HG03439 (cell line): ENCODE results near the gene MMEL1.
A peak's percentile ranks its signal among the peaks of the same experiment; 100 is the strongest.
"Not testable (repeated sequence)": the region's sequence is repeated elsewhere in the genome, so short reads cannot be mapped to it uniquely, and the experiment has no call there.

Experiments used
- ATAC-seq: cut with Tn5 transposase; IDR thresholded peaks from one replicate; pipeline ENCODE4 v1.9.1; 2021; ENCODE audit warnings: mild to moderate bottlenecking, moderate library complexity; ENCODE audit not compliant: unreplicated experiment

MMEL1 gene

DNA sequence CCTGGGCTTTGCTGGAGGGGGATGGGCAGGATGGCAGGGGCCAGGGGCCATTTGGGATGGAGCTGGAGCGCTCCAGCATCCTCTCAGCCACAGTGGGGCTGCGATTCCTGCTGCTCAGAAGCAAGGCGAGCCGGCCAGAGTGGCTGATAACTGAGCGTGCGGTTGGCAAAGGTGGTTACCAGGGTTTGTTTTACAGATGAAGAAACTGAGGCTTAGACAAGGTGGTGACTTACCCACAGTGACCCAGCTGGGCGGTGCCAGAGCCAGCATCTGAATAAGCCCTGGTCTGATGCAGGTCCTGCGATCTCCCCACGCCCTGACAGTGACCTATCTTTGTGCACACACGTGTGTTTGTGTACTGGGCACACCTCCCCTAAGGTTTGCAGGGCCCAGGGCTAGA is 52.1 kb downstream of the MMEL1 start:
- no peak for ATAC-seq

DNA sequence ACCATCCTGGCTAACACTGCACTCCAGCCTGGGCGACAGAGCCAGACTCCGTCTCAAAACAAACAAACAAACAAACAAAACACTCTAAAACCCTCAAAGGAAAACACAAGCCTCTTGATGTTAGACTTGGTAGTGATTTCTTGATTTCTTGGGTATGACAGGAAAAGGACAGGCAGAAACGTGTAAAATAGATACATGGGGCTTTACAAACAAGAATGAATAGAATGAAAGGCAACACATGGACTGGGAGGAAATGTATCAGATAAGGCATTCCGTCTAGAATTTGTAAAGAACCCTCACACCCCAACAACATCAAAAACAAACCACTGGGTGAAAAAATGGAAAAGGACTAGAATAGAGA is 54.1 kb downstream of the MMEL1 start:
- ATAC-seq = no peak

DNA sequence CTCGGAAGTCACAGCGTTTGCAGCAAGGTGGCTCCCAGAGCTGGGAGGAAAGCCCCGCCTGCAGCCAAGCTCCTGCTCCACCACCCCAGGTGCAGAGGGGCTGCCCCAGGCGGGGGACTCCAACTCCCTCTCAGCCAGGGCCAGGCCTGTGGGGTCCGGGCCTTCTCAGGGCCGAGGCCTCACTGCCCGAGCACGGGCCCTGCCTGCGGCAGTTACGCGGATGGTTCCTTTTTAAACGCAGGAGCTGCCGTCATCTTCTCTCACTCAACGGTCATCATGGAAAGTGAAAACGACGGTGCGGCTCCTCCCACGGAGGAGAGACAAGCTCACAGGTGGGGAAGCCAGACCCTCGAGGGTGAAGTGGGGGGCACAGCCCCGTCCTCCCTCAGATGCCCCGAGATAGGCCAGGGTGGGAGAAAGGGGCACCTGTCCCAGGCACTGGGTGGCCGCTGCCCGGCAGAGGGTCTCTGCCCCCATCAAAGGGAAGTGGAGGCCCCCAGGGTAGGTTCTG is 55.2 kb downstream of the MMEL1 start:
- peak; percentile 45 for ATAC-seq

DNA sequence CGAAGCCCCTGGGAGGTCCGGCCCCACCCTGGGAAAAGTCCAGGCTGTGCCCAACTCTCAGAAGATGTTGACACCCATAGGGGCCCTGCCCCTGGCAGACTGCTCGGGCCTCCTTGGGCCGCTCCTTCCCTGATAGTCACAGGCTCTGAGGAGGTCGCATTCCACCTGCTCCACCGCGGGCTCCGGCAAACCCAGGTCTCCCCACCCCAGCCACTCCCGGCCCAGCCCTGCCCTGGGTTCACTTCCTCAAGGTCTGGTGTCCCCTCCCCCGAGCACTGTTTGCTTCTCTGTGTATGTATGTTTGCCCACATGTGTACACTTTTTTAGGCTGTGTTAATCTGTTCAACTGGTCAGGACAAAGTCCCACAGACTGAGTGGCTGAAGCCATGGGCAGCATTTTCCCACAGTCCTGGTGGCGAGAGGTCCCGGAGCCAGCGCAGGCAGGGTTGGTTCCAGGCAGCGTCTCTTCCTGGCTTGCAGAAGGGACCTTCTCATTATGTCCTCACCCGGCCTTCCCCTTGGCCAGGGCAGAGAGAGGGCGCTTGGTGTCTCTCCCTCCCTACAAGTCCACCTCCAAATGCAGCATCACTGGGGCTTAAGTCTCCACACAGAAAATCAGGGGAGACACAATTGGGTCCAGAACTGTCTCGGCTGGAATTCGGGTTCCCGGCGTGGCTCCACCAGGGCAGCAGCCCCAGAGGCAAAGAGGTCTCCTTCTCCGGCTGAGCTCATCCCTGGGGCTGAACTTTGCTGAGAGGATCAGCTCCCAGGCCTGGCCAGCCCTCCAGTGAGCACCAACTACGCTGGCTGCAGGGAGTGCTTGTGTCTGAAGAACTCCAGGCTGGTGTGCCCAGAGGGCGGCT is 56.8 kb downstream of the MMEL1 start:
- ATAC-seq = no peak

DNA sequence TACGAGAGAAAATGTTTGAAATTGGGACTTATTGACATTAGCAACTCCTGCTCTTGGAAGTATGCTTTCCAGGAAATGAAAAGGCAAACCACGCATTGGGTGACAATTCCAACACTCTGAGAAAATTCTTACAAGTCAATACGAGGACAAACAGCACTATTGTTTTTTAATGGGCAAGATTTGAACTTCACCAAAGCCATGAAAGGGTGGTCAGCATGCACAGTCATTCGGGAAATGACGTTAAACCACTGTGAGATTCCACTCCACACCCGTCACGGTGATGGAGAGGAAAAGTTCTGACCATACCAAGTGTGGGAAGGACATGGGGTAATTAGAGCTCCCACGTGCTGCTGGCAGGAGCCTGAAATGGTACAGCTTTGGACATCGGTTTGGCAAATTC is 58.5 kb downstream of the MMEL1 start:
- no peak for ATAC-seq

DNA sequence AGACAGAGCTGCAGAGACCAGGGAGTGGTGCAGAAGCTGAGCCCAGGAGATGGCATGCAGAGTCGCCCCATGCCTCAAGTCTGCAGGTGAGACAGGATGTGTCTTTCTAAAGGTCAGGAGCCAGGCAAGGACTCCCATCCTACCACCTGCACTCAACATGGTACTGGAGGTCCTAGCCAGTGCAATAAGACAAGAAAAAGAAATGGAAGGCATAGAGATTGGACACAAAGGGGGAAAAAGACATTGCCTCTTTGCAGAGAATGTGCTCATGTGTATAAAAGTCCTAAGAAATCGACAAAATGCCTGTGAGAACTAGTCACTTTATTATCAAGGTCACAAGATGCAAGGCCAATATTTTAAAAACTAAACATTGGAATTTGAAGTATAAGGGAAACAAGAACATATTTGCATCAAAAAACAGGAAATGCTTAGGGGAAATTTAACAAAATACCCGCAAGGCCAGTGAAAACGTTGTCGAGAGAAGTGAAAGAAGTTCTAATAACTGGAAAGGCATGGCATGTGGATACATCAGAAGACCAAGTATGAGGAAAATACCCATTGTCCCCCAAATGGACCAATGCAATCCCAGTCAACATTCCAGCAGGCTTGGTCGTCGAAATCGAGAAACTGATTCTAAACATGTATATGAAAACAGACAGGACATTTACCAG is 59.4 kb downstream of the MMEL1 start:
- no peak for ATAC-seq

DNA sequence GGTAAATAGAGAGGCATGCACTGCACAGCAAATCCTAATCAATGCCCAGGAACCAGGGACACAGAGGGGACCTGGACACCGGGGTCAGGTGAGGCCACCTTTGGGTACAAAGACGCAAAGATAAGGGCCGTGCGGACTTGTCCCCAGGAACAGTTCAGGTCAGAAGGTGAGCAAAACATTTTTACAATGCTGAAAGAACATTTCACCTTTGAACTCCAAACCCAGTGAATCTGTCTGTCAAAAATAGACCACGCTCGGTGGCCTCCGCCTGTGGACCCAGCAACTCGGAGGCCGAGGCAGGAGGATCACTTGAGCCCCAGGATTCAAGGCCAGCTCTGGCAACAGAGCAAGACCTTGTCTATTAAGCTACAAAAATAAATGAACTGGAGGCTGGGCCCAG is 61.5 kb downstream of the MMEL1 start:
- ATAC-seq = no peak

DNA sequence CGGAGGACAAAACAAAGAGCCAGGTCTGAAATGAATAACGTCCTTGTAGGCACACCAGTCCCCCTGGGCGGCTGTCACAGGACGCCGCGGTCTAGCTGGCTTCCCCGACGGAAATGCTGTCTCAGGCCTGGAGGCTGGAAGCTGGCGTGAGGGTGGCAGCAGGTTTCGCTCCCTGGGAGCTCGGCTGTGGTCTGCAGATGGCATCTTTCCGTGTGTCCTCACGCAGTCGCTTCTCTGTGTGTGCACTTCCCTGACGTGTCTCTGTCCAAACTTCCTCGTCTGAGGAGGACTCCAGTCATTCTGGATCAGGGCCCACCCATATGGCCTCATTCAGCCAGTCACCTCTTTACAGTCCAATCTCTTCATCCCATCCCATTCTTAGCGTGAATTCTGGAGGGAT is 62.5 kb downstream of the MMEL1 start:
- ATAC-seq = no peak

DNA sequence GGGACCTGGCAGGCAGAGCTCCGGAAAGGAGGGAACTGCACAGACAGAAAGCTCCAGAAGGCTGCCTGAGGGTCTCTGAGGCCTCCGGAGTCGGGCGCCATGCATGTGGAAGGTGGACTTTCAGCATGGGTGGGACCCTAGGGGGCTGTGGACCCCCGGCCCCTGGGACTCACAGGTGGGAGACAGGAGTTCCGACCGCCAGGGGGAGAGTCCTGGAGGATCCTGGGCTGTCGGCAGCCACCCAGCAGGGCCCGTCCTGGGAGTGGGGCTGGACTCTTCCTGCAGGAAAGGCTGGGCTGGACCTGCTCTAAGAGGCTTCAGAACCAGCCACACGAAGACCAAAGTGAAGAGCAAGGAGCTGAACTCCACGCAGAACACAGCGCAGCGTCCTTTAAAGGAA is 63.1 kb downstream of the MMEL1 start:
- ATAC-seq = not testable (repeated sequence)

DNA sequence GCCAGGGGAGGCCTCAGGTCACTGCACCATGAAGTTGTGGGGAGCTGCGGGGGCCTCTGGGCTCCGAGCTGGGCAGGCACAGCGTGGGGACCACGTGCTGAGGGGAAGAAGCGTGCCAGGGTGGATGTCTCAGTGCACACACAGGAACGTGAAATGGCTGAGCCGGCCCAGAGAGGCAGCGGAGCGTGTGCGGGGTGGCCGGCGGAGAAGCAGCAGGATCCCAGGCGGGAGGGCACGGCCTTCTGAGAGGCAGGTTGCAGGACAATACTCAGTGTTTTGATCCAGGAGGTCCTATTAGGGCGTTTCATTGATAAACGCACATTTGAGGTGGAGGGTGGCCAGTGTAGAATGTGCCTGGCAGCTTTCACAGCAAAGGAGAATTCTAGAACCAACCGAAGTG is 63.8 kb downstream of the MMEL1 start:
- no peak for ATAC-seq

DNA sequence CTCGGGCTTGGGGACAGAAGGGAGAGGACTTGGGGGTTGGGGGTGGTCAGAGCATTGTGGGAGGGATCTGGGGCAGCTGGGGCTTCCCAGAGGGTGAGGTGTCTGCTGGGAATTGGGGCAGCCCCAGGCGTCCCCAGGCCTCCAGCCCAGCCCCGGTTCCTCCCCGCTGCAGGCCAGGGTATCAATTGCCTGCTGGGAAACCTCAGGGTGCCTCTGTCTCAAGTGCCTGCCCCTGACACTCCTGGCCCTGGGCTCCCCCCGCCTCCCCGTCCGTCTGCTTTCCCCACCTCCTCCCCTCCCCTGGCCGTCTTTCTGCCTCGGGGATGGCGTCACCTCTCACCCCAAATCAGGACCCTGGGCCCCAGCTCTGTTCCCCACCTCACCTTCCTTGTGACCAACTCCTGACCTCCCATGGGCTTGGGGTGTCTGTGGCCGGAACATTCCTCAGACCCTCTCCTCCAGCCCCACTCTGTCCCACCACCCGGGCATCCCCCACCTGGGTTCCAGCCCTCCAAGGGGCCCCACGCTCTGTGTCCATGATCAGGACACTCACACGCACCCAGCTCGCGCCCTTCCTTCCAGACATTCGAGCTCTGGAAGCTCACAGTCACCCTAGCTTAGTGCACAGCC is 64.5 kb downstream of the MMEL1 start:
- ATAC-seq = not testable (repeated sequence)

DNA sequence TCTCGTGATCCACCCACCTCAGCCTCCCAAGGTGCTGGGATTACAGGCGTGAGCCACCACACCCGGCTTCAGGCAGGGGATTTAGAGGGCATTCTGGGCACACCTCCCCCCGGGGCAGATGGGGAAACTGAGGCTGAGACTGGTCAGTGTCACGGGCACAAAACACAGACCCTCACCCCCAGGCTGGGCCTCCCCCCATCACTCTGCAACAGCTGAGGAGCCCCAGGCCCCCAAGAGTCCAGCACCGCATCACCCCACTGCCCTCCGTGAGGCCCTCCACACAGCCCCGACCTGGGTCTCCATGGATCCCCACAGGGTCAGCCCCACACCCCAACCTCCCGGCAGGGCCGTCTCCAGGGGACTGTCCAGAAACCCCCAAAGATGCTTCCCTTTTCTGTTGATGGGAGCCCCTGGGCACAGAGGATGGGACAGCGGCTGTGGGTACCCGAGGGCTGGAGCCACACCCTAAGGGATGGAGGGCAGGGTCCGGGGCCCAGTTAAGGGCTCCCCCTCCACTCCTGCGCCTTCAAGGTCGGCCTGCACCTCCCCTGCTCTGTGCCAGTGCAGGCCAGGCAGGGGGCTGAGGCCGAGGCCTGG is 65.6 kb downstream of the MMEL1 start:
- no peak for ATAC-seq

DNA sequence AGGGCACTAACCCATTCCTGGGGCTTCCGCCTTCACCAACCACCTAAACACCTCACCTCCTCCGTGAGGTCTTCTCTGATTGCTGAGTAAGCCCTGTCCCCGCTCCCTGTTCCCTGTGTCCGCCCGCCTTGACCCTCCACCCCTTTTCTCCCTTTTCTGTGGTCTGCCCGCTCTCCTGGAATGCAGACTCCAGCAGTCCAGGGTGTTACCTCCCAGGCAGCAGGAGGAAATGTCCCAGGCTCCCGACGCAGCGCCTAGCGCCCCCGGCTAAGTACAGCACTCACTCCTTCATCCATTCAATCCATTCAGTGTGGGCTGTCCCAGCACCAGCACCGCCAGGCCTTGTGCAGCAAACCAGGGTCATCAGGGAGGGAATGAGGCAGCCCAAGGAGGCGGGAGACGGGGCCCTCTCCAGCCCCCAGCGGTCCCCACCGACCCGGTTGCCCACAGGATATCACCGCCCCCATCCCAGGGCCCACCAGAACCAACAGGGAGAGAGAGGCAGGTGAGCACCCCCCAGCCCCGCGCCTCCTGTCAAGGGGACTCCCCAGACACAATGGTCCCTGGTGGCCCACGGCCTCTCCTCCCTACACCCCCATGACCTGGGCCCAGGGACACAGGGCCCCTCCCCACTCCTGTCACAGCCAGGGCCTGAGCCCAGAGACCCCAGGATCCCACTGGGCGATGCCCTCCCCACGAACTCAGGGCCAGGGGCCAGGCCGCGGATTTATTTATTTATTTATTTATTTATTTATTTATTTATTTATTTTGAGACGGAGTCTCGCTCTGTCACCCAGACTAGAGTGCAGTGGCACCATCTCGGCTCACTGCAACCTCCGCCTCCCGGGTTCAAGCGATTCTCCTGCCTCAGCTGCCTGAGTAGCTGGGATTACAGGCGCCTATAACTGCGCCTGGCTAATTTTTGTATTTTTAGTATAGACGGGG is 66.4 kb downstream of the MMEL1 start:
- ATAC-seq = no peak

DNA sequence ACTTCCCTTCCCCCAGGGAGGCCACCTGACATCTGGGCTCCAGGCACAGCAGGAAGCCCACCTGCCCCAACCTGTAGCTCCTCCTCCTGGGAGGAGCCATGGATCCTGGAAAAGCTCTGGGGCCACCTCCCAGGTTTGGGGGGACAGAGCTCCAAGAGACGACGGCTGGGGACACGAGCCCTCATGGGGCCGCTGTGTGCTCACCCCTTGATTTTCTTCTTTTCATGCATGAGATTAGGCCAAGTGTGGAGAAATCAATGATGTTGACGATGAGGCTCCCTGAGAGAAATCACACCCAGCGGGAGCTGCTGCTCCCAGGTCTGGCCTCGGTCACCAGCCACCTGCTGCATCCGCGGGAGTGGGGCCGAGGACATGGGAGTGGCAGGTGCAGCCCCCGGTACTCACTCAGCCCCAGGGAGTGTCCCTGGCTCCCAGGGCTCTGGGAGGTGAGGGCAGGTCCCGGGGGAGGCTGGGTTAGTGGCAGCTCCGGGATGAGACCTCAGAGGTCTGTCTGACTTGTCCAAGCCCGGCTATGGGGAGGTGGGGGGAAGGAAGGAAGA is 67.9 kb downstream of the MMEL1 start:
- ATAC-seq = no peak

DNA sequence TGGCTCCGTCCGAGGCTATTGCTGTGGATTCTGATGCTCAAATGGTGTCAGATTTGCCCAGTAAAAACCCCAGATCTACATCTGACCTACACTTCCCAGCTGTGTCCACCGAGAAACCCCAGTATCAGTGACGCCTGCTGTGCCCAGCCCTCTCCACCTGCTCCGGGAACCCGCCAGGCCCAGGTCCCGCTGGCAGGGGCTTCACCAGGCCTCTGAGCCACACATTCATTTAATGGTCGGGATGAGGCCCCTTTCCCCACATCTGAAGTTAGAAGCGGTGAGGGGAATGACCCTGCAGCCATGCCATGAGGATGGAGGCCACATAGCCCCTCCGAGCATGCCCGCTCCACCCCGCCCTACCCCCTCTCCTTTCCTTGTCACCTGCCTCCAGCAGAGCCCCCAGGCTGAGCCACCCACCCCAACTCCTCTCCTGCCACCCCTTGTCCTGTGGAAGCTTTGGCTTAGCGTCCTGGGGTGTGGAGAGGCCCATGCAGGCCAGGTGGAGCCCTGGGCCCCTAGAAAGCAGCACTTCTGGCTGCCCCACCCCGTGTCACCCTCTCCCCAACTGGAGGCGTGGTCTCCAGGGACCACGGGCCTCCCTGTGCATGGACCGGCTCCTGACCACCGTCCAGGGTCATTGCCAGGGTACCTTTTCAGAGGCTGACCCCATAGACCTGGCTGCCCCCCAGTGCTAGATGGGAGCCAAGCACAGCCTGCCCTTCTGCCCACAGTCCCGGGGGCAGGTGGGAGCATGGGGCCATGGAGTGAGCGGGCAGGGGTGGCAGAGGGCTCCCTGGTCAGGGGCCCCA is 68.6 kb downstream of the MMEL1 start:
- no peak for ATAC-seq

DNA sequence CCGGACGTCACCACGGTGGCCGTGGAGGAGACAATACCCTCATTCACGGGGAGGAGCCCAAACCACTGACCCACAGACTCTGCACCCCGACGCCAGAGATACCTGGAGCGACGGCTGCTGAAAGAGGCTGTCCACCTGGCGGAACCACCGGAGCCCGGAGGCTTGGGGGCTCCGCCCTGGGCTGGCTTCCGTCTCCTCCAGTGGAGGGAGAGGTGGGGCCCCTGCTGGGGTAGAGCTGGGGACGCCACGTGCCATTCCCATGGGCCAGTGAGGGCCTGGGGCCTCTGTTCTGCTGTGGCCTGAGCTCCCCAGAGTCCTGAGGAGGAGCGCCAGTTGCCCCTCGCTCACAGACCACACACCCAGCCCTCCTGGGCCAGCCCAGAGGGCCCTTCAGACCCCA is 69.6 kb downstream of the MMEL1 start:
- no peak for ATAC-seq

DNA sequence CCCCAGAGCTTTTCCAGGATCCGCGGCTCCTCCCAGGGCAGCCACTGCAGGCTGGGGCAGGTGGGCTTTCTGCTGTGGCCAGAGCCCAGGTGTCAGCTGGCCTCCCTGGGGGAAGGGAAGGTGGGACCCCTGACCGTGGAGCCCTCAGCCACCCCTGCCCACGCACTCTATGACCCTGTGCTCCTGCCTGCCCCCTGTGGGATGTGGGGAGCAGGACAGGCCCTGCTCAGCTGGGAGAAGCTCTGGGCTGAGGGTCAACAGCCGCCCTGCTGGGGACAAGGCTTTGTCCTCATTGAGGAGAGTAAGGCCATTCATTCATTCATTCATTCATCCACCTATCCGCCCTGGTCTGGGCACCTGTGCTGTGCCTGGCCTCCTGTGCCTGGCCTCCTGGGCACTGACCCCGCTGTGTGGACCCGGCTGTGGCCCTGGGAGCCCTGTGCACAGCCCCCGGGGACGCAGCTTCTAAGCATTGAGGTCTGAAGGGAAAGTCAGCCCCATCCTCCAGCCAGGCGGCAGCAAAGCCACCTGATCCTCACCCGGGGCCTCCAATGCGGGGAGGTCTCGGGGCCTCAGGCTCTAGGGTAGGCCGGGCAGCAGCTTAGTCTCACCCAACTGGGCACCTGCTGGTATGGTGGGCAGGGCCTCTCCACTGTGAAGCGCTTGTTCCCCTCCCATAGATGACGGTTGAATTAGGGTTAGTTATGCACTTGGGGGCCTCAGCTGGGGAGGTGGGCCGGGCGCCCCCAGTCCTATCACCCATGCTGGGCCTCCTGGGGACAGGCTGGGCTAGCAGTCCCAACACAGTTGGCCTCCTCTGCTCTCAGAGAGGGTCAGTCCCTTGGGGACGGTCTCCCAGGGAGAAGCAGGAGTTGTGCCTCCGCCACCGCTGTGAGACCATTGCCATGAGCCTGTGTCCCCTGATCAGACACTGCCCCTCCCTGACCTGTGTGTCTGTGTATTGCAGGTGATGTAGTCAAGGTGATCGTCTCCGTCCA is 70.6 kb downstream of the MMEL1 start:
- ATAC-seq = no peak

DNA sequence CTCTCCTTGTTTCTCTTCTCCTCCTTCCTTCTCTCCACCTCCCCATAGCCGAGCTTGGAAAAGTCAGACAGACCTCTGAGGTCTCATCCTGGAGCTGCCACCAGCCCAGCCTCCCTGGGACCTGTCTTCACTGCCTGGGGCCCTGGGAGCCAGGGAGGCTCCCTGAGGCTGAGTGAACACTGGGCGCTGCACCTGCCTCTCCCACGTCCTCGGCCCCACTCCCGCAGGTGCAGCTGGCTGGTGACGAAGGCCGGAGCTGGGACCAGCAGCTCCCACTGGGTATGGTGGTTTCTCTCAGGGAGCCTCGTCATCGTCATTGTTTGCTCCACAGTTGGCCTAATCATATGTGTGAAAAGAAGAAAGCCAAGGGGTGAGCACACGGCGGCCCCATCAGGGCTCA is 71.4 kb downstream of the MMEL1 start:
- no peak for ATAC-seq
